HG02840 (cell line): ENCODE data around the gene PSME1.

ENCODE experiments used
- ATAC-seq: cut with Tn5 transposase; IDR thresholded peaks from one replicate; pipeline ENCODE4 v1.9.1; 2021; ENCODE audit warnings: mild to moderate bottlenecking, moderate library complexity, moderate number of reproducible peaks; ENCODE audit not compliant: unreplicated experiment, low FRiP score

PSME1 gene

DNA sequence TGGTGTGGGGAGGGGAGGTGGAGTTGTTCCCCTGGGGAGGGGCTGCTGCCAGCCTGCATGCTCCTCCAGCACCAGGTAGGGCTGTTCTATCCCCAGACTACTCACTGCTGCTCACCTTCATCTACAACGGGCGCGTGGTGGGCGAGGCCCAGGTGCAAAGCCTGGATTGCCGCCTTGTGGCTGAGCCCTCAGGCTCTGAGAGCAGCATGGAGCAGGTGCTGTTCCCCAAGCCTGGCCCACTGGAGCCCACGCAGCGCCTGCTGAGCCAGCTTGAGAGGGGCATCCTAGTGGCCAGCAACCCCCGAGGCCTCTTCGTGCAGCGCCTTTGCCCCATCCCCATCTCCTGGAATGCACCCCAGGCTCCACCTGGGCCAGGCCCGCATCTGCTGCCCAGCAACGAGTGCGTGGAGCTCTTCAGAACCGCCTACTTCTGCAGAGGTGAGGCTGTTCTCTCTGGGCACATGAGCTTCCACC, 28.6 kb downstream of the PSME1 start:
- no peak for ATAC-seq

DNA sequence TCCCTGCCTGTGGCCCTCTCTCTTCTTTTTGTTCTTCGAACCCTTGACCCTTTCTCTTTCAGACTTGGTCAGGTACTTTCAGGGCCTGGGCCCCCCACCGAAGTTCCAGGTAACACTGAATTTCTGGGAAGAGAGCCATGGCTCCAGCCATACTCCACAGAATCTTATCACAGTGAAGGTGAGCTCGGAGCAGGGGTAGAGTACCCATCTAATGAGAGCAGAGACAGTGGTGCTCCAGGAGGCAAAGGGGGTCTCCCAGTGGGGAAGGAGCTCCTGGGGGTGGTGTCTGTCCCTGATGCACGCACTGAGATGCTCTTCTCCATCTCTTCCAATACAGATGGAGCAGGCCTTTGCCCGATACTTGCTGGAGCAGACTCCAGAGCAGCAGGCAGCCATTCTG, 29.8 kb downstream of the PSME1 start:
- no peak for ATAC-seq

DNA sequence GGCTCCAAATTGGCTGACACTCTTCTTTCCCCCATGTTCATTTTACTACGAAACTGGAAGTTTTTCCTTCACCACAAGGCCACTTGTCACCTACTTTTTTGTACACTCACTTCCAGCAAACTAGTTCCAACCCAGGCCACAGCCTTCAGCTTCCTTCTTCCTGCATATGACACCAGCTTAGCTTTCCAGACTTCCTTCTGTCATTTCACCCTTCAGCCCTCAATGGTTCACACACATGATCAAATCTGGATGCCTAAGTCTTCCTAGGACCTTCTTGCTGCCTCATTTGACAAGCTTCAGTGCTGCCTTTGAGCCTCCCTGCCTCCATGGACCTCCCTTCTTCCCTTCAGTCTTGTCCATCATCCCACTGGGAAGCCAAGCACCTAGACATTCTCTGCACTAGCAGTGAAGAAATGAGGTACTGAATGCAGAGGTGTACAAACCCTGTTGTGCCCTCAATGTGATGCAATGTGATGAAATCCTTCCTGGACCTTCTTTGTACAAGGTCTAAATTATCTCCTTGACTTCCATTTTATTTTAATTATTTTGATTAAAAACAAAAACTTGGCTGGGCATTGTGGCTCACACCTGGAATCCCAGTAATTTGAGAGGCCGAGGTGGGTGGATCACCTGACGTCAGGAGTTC, 31.6 kb downstream of the PSME1 start:
- no peak for ATAC-seq

DNA sequence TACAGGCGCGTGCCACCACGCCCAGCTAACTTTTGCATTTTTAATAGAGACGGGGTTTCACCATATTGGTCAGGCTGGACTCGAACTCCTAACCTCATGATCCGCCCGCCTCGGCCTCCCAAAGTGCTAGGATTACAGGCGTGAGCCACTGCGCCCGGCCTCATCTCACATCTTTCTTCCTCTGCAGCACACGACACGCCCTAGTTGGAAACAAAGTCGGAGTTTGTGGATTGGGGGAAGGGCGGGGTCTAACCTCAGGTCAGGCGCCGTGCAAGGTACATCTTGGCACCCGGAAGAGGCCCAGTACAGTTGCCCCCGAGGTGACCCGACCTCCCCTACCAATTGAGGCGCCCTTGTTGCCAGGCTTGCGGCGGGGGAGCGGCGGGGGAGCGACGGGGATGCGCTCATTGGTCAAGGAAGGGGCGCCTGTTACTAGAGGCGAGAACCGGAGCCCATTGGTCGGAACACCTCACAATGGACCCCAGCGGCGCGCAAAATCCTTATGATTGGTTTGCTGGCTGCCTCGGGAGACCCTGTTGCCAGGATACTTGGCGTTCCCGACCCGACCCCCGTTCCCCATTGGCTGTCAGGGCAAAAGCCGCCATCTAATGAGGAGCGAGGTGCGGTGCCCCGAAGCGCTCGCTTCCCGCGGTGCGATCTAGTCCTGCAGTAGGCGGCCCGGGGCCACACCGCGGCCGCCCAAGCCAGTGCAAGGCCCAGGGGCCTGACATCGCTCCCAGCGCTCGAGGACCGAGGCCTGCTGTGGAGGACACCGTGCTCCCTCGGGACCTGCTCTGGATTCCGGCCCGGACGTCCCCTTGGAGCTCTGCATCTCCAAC, 35.6 kb downstream of the PSME1 start, which contains the start of gene REC8:
Gene REC8, plus strand, starts transcription at position 659 of the 839 bp plus-strand sequence. CDS start 473 bp downstream, outside the sequence.
- peak; percentile 69 for ATAC-seq

DNA sequence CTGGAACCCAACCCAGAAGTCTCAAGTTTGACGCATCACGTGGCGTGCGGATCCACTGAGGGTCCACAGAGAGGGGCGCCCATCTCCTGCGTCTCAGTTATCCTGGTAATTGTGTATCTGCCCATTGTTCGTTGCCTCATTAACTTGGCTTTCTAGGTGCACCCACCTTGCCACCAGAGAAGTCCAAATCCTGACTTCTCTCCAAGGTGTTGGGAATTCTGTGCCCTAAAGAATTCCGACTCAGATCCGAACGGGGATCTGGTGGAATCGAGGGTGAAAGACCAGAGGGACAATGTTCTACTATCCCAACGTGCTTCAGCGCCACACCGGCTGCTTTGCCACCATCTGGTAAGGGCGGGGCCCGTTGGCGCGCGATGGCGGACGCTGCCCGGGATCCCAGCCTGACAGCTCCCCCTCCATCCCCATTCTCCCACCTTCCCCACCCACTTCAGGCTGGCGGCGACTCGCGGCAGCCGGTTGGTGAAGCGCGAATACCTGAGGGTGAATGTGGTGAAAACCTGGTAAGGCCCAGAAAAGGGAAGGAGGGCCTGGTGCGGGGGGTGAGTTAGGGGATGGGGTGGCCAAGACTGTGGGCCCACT, 36.4 kb downstream of the PSME1 start:
- no peak for ATAC-seq

GRCh38 chr14:24172871-24173281, 36.9 kb downstream of the PSME1 start:
- no peak for ATAC-seq

- no peak for ATAC-seq
These were observed 40.6 kb downstream of the PSME1 start for GRCh38 chr14:24176599-24176998.

DNA sequence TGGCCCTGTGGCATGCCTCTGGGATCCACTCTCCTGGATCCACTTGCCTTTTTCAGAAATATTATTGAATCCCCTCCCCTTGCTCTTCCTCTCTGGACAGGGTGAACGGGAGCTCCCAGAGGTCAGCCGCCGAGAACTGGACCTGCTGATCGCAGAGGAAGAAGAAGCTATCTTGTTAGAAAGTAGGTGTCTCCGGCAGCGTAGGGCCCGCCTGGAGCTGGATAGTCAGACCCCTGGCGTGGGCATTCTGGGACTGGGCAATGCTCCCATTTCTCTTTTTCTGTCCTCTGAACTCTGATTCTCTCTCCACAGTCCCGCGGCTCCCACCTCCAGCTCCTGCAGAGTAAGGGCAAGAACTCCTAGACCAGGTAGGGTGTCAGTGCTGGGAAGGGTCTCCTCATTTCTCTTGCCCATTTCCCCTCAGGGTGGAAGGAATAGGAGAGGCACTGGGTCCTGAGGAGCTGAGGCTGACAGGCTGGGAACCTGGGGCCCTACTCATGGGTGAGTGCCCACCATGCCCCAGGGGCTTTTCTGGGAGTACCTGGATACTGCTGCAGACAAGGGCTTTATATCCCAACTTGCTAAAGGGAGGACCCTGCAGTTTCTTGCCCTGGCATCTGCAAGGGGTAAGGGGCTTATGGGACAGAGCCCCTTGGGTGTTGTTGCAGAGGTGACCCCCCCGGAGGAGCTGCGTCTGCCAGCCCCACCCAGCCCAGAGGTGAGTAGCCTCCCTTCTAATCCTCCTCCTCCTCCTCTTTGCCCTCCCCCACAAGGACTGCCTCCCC, 41.2 kb downstream of the PSME1 start:
- no peak for ATAC-seq

GRCh38 chr14:24177891-24178290, 41.9 kb downstream of the PSME1 start:
- no peak for ATAC-seq

DNA sequence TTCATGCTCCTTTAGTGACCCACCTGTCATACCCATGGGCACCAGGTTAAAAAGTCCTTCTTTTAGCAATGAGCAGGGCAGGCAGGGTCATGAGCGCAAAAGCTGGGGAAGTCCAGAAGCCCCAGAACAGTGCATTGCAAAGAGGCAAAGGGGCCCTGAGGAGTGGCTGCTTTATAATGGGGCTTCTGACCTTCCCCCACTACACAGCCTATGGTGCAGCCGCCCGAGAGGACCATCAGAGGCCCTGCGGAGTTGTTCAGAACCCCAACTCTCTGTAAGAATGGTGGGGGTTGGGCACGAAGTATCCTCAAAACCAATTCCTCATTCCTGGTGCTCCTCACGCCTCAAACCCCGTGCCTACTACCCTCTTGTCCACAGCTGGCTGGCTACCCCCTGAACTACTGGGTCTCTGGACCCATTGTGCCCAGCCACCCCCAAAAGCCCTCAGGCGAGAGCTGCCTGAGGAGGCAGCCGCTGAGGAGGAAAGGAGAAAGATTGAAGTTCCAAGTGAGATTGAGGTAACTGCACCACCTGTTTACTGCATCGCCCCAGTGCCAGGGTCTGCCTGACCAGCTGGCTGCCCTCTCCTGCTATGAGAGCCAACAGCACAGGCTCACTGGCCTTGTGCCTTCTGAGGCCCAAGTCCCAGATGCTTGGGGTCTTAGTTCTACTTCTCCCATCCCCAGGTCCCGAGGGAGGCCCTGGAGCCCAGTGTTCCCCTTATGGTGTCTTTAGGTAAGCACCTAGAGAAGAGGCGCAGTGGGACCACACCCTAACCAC, 42.6 kb downstream of the PSME1 start:
- ATAC-seq = no peak

DNA sequence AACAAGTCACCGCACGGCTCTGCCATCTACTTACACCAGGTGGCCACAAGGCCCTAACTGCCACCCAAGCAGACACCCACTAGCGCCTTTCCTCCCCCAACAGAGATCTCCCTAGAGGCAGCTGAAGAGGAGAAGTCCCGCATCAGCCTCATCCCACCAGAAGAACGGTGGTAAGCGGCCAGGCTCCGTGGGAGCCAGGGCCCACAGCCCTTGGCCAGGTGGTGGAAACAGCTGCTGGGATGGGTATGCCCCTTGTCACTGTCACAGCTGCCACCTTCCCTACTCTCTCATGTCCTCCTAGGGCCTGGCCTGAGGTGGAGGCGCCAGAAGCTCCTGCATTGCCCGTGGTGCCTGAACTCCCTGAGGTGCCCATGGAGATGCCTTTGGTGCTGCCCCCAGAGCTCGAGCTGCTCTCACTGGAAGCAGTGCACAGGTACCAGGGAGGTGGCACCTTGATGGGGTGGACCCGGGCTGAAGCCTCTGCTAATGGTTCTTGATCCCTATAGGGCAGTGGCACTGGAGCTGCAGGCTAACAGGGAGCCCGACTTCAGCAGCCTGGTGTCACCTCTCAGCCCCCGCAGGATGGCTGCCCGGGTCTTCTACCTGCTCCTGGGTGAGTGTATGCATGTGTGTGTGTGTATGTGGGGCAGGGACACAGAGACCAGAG, 43.4 kb downstream of the PSME1 start:
- no peak for ATAC-seq

- ATAC-seq = no peak
These were observed 44.2 kb downstream of the PSME1 start for GRCh38 chr14:24179961-24180796.

GRCh38 chr14:24181371-24182077, 45.5 kb downstream of the PSME1 start:
- no peak for ATAC-seq

DNA sequence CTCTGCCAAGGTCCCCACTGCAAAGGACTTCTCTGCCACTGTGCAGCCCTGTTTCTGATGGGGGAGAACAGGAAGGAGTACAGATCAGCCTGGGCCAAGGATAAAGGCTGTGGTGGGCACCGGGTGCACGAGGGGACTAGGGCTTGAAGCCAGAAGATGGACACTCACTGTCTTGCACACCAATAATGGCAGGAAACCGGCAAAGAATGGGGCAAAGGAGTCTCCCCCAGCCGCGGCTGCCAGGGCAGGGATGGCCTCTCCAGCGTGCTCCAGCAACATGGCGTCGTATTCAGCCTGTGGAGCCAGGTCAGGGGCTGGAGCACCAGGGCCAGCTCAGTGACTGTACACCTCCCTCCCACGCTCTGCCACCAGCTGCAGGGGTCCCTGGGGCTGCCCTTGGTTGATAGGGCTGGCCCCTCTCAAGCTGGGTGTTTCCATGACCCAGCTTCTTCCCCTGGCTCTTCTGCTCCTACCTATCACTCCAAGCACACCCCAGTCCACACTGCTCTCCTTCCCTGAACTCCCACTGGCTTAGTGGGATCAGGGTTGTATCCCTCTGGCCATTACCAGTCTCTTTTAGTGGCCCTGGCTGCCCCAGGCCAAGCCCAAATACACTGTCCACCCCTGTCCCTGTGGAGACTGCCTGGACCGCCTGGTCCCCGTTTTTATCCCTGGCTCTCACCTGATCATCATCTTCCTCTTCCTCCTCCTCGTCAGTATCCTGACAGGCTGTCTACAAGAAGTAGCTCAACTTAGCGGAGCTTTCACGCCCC, 46.3 kb downstream of the PSME1 start:
- ATAC-seq = no peak

- no peak for ATAC-seq
These were observed 47.1 kb downstream of the PSME1 start for GRCh38 chr14:24183014-24183481.

DNA sequence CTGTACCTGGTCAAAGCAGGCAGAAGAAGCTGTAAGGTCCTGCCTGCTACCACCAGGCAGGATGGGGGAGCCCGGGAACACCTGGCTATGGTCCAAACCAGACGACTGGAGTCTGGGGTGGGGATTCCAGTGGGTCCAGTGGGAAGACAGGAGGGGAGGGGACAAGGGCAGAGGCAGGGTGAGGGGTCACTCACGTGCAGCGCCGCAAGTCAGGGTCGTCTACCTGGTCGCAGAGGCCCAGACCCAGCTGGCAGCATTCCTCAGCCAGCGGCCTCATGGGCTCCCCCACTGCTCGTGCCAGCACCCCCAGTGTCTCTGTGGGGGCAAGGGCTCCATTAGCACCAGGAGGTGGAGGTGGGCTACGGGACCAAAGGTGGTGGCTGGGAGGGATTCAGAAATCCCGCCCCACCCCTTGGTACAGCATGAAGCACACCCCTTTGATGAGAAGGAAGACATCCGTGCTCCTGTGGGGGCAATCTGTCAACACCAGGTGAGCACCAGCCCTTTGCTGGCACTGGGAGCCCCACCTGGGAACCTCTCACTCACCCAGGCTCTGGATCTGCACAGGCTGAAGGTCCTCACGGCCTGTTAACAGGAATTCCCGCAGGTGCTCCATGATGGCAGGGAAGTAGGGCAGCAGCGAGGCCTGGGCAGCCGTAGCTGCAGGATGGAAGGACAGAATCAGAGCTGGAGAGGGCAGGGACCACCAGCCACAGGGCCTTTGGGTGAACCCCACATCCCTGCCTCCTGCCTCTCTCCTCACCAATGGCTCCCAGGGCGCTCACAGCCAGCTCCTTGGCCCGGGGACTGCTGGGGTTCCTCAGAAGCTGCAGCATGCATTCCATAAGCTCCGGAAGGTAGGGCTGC, 48.3 kb downstream of the PSME1 start:
- ATAC-seq = no peak
